NCI-H2029 (cell line): ENCODE results near the gene CACNA2D4.

Experiments
- DNase-seq: peaks from one replicate; lab custom pipeline; 2025; lab: John Stamatoyannopoulos, UW

The CACNA2D4 gene

DNA sequence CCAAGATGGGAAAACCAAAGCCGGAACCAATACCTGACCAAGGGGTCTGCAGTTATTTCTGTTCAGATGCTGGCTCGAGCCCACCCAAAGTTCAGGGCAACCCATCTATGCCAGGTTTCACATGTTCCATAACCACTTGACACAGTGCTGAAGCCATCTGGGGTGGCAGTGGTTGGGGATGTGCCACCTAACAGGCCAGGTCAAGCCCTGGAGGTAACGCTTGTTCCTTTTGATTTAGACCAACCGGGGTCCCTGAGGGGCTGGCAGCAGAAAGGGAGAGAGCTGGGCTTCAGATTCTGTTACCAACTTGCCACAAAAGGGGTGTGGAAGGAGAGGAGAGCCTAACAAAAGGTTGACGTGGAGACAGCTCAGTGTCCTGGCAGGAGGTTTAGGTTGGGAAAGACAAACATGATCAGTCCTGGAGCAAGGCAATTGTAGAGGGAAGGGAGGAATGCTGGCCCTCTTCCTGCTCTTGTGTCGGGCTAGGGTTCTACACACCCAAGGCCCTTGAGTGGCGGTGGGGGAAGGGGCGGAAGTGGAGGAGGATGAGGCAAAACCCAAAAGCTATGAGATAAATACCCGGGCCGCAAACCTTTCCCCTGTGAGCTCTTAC is 31.9 kb downstream of the CACNA2D4 start:
- no peak for DNase-seq

DNA sequence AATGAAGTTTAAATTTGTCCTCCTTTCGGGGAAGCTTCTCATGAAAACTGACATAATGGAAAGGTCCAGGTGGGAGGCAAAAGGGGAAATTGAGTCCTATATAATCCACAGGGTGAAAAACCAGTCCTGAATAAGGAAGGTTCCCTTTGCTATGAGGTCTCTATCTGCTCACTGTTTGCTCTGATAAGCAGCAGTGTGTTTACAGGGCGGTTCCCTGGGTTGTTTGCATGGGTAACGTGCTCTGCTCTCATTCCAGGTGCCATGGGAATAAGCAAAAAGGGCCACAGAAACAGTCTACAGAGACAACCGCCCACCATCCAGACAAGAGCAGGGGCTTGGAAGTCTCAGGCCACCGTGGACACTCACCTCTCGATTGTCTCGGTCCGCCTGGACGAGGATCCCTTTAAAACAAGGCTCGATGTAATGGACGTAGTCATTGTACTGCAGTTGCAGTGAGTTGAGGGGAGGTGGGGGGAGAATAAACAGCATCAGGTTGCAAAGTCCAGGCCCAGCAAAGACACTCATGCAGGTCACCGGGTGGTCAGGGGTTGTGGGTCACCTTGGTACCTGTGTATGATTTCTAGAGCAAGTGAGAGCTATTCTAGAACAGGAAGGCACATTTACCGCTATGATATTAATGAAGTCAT is 32.7 kb downstream of the CACNA2D4 start:
- no peak for DNase-seq

DNA sequence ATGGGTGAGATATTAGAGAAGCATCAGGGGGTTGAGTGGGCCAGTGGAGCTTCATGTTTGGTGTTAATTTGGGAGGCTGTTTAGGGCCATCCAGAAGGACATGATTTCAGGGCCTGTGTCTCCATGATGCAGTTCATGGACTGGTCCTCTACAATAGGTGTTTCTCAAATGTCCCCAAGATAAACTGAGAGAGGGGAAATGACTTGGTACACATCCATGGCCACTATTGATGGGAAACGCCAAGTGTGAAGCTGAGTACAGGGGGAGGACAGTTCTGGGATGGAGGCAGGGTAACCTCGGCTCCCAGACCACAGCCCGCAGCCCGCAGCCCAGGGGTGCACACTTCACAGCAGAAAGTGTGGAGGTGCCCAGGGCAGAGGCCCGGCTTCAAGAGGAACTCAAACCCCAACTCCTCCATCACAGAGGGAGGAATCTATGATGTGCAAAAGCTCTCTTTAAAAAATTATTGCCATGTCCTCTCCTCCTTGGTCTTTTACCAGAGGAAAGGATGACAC is 33.3 kb downstream of the CACNA2D4 start:
- DNase-seq: no peak

DNA sequence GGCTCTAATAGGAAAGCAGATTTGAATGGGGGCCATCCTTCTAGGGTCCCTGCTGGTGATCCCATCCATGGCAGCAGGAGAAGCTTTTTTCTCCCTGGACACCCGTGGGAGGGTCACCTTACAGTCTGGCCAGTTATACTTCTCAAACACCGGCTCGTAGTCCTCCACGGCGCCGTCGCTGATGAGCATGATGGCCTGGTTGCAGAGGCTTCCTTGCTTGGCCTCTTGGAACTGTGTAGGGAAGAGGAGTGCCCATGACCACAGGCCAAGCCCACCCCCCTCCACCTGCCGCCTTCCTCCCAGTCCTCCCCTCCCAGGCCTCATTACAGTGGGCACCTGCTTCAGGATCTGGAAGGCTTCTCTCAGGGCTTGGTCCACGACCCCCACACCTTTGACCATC is 33.8 kb downstream of the CACNA2D4 start:
- no peak for DNase-seq

DNA sequence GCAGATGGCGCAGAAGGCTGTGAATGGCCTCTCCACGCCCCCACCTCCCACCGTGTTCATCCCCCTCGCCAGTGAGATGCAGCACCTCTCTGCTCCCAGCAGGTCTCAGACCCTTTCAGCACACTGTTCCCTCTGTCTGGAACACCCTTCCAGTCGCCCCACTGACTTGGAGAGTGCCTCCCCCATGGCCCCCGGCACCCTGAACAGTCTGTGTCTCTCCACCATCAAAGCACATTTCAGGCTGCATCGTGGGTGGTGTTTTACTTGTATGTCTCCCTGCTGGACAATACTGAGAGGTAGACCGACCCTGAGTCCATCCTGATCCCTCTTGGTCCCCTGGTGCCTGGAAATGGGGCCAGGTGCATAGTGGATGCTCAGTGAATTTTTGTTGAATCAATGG is 34.9 kb downstream of the CACNA2D4 start:
- DNase-seq: no peak

DNA sequence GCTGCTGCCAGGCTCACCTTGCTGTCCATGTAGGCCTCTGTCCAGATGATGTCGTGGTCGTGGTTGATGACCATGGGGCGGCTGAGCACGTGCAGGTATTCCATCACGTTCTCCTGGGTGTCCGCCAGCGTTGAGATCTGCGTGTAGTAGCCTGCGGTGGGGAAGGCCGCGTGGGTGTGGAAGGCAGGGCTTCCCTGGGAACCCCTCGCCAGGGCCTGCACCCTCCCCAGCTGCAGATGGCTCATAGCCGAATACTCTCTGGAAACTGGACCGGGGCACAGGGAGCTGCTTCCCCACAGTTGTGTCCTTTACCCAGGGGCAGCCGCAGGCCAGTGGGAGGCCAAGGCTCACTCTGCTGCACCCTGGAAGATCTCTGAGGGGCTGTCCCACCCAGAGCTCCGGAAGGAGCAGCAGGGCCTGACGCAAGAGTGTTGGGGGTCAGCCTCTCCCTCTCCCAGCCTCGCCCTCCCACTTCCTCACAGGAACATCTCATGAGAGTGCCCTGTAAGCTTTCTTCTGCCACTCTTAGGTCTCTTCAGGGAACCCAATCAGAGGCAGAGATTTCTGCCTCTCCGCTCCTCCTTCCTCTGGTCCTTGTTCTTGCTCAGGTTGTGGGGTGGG is 35.5 kb downstream of the CACNA2D4 start:
- DNase-seq: no peak

DNA sequence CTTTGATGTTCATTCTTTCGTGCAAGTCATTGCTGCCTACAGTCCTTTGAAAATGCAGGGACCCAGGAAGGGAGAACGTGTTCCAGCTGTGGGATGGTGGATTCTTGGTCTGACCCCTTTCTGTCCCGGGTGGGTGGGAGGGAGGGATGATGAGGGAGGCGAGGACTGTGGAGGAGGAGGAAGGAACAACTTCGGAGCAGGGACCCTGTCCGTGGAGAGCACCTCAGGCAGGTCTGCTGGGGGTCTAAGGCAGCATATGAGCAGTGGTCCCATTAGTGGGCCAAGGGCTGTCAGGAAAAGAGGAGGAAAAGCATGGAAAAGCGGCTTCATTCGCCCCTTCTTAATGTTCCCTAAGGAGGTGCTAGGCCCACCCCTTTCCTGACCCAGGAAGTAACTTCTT is 36.0 kb downstream of the CACNA2D4 start:
- DNase-seq: no peak

DNA sequence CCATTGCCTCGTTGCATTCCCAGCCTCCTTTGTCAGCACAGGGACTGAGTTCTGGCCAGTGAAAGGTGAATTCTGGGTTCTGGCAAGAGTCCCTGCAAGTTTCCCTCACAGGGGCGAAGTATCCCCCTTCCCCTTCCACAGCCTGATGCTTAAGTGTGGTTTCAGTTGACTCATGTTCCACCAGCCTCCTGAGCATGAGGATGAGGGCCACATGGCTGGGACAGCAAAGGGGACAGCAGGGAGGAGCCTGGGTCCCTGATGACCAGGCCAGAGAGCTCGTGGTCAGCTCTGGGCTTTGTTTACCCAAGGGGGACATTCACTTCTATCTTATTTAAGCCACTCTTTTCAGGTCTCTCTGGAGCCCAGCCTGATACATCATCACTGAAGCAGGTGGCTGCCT is 36.5 kb downstream of the CACNA2D4 start:
- no peak for DNase-seq

DNA sequence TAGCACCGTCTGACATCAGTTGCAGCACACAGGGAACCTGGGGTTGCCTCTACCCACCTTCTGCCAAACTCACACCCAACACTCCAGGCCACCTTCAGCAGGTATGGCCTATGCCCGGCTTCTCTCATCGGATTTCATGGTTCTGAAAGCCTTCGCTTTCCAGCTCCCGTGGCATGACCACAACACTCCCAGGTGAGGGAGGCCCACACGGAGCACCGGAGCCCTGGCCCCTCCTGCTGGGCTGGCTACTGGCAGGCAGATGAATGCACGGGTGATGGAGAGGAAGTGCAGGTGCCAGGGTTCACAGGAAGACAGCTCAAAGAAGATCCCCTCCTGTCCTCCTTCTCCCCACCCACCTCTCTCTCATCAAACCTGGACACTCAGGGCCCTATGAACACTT is 37.2 kb downstream of the CACNA2D4 start:
- DNase-seq: no peak

DNA sequence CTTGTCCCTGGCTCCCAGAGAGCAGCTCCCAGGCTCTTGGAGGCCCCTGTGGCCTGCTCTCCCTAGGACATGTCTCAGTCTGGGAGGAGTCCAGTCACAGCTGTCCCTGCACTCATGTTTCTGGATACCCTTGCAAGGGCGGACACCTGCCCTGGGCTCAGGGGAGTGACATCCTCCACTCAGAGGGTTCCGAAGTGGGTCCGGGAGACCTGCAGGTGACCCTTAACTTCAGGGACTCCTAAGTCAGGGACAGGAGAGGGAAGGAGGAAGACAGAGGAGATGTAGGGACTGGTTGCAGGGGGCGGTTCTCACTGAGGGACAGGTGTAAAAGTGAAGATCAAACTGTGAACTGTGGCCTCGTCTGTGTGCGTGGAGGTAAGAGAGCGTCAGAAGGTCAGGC is 37.6 kb downstream of the CACNA2D4 start:
- no peak for DNase-seq

DNA sequence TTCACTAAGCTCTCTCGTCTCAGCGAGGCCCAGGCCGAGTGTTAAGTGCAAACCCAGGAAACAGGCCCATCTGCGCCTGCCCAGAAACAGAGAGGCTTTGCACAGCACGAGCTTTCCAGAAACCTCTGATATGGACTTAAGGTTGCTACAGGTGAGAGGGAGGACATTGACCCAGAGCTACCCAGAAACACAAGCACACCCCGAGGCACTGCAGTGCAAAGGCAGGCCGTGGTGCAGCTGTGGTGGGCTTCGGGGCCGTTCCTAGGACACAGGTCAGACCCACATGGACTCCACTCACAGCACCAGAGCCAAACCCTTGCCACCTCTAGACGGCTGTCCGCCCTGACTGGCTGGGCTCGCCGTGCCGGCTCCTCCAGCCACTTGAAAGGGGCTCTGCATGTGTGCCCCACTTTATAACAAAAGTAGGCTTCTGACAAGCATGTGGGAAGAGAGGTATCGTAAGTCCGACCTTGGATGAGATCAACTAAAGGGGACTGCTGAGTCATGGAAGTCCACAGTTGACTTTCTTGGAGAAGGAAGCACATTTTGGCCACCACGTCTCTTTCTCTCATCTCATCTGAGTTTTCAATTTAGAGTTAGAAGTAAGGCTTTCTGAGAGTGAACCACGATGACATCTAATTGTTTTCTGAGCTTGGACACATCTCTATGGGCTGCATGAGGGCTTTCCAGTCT is 38.2 kb downstream of the CACNA2D4 start:
- no peak for DNase-seq

DNA sequence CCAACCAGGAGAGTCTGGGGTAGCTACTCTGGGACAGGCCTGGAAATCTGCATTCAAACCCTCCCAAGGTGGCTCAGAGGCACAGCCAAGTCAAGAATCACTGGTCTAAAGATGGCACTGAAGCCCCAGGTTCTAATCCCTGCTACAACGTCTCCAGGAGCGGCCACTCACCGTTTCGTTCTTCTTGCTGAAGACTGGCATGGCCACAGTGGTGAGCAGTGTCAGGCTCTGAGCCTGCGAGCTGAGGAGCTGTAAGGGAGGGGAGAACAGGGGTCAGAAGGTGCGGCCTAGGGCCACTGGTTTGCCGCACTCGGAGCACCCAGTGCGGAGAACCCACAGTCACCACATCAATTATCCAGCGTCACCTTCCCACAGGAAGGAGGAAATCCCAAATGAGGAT is 38.8 kb downstream of the CACNA2D4 start:
- no peak for DNase-seq

DNA sequence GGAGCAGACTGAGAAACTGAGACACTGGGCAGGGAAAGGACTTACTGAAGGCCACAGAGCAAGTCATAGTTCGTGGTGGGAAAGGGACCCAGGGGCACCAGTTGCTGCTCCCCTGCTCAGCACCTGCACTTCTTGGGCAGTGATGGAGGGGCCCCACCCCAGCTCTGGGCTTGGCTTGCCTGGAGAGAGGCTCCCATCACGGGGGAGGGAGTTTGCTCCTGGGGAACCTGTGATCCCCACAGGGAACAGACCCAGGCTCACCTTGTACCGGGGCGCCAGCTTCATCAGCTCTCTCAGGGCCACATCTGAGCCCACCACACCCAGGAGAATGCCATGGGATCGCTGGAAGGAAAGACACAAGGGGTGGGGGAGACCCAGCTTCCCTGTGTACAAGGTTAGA is 39.8 kb downstream of the CACNA2D4 start:
- DNase-seq: no peak

DNA sequence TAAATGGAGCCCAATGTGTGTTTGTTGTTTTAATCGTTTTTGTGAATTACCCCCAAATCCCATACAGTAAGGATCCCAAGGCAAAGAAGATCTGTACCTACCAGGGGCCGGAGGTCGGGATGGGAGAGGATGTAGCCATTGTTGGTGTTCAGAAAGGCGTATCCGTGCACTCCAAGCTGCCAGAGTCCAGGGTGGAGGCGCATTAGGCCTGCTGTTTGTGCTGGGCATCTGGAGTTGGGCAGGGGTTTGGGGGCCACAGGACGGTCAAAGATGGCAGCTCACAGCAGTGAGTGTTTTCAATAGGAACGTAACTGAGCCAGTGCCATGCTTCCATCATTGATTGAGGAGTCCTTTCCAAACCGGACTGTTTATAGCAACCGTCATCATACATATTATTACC is 40.2 kb downstream of the CACNA2D4 start:
- DNase-seq: no peak

DNA sequence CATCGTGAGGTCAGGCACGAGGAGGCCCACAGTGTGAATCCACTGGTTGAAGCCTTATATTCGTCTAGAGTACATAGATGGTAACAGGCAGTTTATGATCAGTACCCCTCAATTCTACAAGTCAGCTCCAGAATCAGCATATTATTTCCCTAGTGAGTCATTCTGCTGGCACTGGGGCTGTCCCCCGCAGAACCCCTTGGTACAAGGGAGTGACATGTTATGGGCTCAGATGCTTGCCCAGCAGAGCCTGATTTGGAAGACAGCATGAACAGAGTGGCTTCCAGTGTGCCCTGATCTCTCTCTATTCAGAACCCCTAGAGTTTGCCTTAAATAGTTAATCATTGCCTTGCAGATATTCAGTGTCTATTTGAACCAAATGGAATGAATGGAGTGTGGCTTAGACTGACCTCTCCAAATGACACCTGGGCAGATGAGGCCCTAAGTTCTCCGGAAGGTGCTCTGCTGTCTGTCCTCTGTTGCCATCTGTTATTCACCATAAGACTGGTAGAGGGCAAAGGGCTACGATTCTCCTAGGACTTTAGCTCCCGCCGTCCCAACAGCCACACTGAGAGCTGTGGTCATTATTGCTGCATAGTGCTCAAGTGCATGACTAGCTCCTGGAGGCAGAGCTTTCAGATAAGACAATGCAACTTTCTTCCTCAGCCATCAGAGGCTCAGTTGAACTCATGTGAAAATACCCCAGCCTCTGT is 41.1 kb downstream of the CACNA2D4 start:
- no peak for DNase-seq

DNA sequence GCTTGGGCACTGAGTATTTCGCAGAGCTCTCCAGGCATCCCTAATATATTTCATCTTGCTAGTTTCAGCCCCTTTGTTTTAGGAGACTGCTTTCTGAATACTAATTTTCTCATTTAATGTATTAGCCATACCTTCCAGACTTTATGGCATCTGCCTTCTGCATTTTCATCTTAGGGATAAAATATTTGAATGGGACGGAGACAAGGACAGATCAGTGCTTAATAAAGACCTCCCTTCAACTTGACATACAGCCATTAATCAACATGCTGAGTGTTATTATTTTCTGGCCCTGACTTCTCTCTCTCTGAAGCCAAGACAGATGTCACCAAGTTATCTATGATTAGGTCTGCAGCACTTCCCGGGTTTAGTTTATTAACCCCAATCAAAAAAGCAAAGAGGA is 42.4 kb downstream of the CACNA2D4 start:
- no peak for DNase-seq

DNA sequence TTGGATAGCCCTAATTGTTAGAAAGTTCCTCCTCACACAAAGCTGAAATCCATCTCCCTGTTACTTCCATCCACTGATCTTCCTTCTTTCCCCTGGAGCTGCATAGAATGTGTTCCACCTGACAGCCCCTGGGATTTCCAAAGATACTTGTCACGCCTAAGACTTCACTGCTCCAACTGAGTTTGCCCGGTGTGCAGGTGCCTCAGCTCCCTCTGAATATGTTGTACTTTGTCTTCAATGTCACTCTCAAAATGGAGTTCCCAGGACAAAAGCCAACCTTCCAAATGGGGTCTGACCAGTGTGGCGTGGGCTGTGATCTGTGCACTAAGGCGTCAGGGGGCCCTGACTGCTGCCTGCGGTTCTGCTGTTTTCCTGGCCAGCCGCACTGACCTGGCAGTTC is 42.8 kb downstream of the CACNA2D4 start:
- no peak for DNase-seq

DNA sequence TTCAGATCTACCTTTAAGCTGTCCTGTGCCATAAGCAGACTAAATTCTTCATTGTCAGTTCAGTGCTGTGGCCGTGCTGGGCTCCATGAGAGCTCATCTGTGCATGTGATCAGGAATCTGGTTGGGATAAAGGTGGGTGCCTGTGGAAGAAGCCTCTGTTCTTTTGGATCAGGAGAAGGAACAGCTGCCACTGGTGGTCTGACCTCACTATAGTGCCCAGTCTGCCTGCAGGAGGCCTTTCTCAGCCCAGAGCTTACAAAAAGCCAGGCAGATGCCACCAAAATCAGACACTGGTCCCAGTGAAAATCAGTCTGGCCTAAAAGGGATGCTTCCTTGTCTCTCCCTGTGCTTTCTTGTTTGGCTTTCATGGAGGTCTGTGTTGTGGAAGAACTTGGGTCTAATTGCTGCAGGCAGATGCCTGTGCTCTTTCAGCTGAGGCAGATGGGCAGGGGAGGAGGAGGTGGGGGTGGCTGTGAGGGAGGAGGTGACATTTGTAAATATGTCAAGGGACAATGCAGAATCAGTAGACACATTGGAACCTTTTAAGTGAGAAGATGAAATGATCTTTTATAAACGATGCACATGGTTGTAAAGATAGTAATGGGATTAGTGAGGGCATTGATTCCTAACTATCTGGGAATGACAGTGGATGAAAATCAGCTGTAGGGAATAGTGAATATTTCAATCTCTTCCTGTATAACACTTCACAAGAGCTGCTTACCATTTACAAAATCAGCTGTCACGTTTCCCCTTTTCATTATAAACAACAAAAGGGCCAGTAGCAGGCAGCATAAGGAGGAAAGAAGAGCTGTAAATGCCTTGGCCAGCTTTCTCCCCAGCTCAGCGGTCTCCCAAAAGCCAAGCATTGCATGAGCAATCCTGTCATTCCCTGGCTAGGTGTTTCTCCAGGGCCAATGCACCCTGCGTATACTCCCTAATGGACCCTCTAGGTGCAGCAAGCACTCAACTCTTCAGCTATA is 44.6 kb downstream of the CACNA2D4 start:
- DNase-seq: no peak

DNA sequence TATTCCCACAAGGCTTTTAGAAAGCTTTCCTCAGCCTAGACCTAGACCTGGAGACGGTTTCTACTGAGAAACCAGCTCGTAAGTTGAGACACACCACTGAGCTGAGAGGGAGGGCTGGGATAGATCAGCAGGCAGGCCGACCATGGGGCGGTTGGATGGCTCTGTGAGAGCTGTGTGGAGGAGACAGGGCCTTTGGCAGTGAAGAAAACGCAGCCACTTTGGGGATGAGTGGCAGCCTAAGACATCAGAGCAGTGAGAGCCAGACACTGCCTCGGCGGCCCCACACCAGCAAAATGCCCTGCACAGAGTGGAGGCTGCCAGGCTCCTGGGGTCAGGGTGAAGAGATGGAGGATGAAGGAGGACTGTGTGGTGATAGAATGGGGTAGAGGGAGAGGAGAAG is 46.0 kb downstream of the CACNA2D4 start:
- no peak for DNase-seq

DNA sequence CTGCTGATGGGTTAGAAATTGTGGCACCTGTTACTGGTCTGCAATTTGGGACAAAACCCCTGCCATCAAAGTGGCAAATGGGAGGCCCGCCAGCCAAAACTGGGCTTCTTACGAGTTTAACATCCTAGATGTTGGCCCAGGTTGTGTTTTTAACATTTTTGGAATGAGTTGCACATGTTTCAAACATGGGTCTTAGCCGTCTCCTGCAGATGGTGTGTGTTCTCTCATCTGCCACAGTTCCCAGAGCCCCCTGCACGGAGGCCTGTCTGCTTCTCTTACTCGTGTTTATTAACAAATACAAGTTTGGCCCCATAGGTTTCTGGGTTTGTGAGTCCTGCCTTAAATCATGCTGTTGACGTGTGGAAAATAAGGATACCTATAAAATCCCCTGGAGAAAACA is 46.5 kb downstream of the CACNA2D4 start:
- DNase-seq: no peak
